ENCODE data around the gene EPAS1.

EPAS1 gene

DNA sequence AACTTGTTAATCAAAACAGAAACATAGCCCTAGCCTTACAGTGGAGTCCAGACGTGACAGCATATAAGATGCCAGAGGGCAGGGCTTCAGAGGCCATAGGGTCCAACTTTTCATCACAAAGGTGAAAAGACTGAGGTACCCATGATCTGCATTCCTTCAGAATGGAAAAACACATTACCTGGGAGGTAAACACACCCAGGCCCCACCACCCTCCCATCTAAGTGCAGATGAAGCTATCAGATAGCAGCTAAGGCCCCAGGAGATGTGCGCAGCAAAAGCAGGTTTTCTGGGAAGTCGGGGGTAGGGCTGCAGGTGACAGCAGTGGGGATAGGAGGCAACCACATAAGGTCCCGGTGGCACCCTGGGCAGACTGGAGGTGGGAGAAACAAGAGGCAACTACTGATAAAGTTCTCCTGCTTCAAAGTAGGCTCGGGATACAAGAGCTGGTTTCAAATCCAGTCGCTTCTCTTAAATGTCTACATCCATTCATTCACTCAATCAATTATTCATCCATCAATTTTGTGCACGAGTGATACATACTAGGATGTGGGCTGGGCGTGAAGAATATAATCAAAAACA, 107.1 kb downstream of the EPAS1 start:
- no peak for DNase-seq
- in situ Hi-C loops (cut with HindIII; ENCODE audit: low pct_ligation_motif_present, low pct_unique_long_range_greater_than_20kb, low sequenced_read_pairs), result no loop called here

DNA sequence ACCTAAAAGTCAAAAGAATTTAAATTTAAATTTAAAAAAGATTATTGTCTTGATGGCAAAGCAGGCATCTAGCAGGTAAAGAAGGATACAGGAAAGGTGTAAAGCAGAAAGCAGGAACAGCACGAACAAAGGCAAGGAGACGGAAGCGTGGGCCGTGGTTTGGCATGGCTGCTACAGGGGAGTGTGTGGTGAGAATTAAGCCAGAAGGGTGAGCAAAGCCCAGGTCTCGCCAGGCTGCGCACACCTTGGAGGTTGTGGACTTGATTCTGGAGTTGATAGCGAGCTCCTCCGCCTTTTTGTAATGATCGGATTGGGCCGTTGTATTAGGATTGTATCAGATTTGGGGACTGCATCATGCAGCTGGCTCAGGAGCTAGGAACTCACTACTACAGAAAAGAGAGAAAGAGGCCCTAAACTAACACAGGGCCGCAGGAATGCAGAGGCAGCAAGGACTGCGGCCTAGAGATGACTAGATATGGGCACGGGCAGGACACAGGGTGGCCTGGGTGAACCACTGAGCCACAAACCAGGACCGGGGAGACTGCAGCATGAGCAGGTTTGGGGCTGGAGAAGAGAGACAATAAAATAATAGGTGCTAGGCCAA, 110.7 kb downstream of the EPAS1 start:
- DNase-seq, result no peak
- in situ Hi-C loops (cut with HindIII; ENCODE audit: low pct_ligation_motif_present, low pct_unique_long_range_greater_than_20kb, low sequenced_read_pairs), result no loop called here

DNA sequence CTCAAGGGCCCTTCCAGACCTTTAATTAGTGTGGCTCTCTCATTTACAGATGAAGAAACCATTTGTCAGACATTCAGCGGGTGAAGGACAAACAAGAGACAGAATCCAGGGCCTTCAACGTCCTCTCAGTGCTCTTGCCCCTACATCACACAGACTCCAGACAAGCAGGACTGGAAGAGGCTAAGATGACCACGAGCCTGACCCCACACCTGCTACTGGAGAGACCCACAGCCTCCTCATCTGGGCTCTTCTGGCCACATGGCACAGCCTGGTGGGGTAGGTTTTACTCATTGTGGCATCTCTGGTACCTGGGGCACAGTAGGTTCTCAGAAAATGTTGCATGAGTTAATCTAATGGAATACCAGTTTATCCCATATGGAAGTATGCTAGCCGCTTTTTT, 112.5 kb downstream of the EPAS1 start:
- in situ Hi-C loops (cut with HindIII; ENCODE audit: low pct_ligation_motif_present, low pct_unique_long_range_greater_than_20kb, low sequenced_read_pairs), result no loop called here
- no peak for DNase-seq

DNA sequence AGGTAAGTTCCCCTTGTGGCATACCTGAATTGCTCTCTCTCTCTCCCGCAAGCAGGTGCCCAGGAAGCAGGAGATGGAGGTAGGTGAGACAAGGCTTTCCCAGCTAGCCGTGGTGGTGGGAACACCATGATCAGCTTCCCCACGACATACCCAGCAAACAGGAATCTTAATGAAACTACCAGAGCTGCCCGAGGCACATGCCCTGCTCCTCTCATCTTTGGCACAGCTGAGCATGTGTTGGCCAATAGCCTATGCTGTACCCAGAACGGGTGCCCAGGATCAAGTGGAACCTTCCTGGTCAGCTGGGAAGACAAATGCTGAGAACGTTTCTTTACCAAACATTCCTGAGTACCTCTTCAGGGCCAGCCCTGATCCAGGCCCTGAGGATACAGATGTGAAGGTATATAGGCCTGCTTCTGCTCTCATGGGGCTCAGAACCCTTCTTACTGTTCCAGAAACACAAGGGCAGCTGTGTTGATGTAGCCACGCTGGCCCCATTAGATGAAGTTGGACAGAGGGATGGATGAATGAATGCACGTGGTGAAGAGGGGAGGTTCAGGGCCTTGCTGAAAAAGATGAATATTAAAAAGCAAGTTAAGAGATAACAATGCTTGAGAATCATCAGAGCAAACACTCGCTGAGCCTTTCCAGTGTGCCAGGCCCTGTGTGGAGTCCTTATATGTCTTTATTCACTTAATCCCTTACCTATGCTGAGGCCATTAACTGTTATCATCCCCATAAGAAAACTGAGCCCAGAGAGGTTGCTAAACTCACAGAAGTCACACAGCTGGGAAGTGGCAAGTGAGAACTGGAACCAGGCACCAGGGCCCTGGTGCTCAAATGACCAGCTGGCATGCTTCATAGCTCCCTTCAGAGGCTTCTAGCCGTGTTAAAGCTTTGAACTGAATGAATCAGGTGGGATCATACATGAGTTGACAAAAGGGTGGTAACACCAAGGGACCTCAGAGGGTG, 113.4 kb downstream of the EPAS1 start:
- in situ Hi-C loops (cut with HindIII; ENCODE audit: low pct_ligation_motif_present, low pct_unique_long_range_greater_than_20kb, low sequenced_read_pairs), result no loop called here
- no peak for DNase-seq

- no peak for DNase-seq
Observed at GRCh38 chr2:46411245-46411641, 114.0 kb downstream of the EPAS1 start.

GRCh38 chr2:46411985-46412384, 114.8 kb downstream of the EPAS1 start:
- in situ Hi-C loops (cut with HindIII; ENCODE audit: low pct_ligation_motif_present, low pct_unique_long_range_greater_than_20kb, low sequenced_read_pairs), result no loop called here
- no peak for DNase-seq

More at GRCh38 chr2:46411245-46411641, 114.0 kb downstream of the EPAS1 start:
- in situ Hi-C loops (cut with HindIII; ENCODE audit: low pct_ligation_motif_present, low pct_unique_long_range_greater_than_20kb, low sequenced_read_pairs), result no loop called here

GRCh38 chr2:46413111-46413510, 115.9 kb downstream of the EPAS1 start:
- in situ Hi-C loops (cut with HindIII; ENCODE audit: low pct_ligation_motif_present, low pct_unique_long_range_greater_than_20kb, low sequenced_read_pairs), result no loop called here
- no peak for DNase-seq

DNA sequence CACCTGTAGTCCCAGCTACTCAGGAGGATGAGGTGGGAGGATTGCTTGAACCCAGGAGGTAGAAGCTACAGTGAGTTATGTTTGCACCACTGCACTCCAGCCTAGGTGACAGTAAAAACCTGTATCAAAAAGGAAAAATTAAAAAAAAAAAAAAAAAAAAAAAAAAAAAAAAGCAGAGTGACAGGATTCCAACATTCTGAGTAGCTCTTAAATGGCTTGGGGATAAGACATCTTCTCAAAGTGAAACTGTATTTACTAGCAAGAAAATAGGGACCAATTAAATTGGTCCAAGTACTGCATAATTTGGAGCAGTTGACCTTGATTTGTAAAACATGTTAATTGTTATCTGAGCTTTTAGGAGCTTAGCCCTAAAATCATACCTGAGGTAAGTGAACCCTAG, 116.4 kb downstream of the EPAS1 start:
- in situ Hi-C loops (cut with HindIII; ENCODE audit: low pct_ligation_motif_present, low pct_unique_long_range_greater_than_20kb, low sequenced_read_pairs), result no loop called here

GRCh38 chr2:46414701-46415100, 117.5 kb downstream of the EPAS1 start:
- no peak for DNase-seq
- in situ Hi-C loops (cut with HindIII; ENCODE audit: low pct_ligation_motif_present, low pct_unique_long_range_greater_than_20kb, low sequenced_read_pairs), result no loop called here

More for the DNA sequence above, 116.4 kb downstream of the EPAS1 start:
- DNase-seq, result no peak

DNA sequence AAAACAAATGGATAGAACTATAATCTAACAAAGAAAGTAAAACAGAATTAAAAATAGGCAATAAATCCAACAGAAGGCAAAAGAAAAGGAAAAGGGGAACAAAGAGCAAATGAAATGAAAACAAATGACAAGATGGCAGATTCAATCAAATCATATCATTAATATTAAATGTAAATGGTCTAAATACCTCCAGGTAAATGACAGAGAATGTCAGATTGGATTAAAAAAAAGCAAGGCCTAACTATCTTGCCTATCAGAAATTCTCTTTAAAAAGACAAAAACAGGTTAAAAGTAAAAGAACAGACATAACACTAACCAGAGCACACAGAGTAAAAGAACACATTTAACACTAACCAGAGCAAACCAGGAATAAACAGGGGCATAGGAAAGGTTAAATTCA, 119.1 kb downstream of the EPAS1 start:
- in situ Hi-C loops (cut with HindIII; ENCODE audit: low pct_ligation_motif_present, low pct_unique_long_range_greater_than_20kb, low sequenced_read_pairs), result no loop called here
- no peak for DNase-seq

DNA sequence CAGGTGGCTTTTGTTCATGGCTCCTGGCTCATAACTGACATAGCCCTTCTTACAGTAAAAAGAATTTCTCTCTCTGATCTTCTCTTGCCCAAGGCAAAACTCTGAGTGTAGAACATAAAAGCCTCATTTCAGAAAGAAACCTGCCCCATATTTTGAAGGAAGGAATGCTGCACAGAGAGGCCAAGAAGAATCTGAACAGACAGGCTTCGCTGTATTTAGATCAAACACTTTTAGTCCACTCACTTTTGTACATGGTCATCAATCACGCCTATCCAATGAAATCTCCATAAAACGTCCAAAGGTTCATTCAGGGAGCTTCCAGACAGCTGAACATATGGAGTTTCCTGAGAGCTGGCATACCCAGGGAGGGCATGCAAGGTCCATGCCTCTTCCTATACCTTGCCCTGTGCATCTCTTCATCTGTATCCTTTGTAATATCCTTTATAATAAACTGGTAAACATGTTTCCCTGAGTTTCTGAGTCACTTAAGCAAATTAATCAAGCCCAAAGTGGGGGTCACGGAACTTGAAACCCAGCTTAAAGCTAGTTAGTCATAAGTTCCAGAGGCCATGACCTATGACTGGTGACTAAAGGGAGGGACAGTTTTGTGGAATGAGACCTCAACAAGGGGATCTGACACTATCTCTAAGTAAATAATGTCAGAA, 119.7 kb downstream of the EPAS1 start:
- no peak for DNase-seq
- in situ Hi-C loops (cut with HindIII; ENCODE audit: low pct_ligation_motif_present, low pct_unique_long_range_greater_than_20kb, low sequenced_read_pairs), result no loop called here

GRCh38 chr2:46420945-46421344, 123.7 kb downstream of the EPAS1 start:
- in situ Hi-C loops (cut with HindIII; ENCODE audit: low pct_ligation_motif_present, low pct_unique_long_range_greater_than_20kb, low sequenced_read_pairs), result no loop called here
- no peak for DNase-seq

- no peak for DNase-seq
- in situ Hi-C loops (cut with HindIII; ENCODE audit: low pct_ligation_motif_present, low pct_unique_long_range_greater_than_20kb, low sequenced_read_pairs), result no loop called here
Observed at GRCh38 chr2:46421361-46421760, 124.2 kb downstream of the EPAS1 start.

DNA sequence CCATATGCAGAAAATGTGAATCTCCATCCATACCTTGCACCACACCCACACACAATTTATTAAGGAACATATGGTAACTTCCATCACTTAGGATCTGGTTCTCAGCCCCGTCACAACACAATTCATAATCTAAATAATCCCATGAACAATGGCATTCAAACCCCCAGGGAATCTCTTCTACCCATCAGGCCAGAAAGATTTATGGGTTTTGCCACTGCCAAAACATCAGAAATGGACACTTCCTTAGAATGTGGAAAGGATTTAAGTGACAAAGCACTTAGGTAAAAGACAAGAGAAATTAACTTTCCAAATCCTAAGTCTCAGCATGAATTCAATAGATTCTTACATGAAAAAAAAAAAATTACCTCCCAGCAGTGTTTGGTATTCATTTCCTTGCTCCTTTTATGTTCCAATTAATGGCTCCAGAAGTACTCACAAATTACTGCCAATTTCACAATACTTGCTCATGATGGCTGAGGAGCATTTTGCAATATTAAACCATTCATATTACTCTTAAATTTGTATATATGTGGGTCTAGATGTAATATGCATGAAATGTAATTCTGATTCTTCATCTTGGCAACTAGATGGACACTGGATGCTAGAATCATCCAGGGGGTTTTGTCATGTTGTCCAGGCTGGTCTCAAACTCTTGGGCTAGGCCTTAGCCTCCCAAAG, 125.6 kb downstream of the EPAS1 start:
- in situ Hi-C loops (cut with HindIII; ENCODE audit: low pct_ligation_motif_present, low pct_unique_long_range_greater_than_20kb, low sequenced_read_pairs), result no loop called here
- DNase-seq, result no peak

DNA sequence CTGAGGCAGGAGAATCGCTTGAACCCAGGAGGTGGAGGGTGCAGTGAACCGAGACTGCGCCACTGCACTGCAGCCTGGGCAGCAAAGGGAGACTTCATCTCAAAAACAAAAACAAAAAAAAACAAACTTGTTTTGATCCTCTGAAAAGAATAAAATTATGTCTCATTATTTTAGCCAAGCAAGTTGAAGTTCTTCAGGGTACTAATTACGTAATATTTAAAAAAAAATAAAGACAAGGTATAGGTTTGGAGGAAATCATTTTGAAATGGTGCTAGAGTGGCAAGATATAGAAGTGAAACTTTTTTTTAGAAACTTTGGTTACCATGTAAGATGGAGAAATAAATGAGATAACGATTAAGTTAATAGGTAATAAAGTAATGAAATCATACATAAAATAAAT, 127.7 kb downstream of the EPAS1 start:
- in situ Hi-C loops (cut with HindIII; ENCODE audit: low pct_ligation_motif_present, low pct_unique_long_range_greater_than_20kb, low sequenced_read_pairs), result no loop called here
- DNase-seq, result no peak

GRCh38 chr2:46428911-46429436, 131.8 kb downstream of the EPAS1 start:
- DNase-seq, result no peak
- in situ Hi-C loops (cut with HindIII; ENCODE audit: low pct_ligation_motif_present, low pct_unique_long_range_greater_than_20kb, low sequenced_read_pairs), result no loop called here

DNA sequence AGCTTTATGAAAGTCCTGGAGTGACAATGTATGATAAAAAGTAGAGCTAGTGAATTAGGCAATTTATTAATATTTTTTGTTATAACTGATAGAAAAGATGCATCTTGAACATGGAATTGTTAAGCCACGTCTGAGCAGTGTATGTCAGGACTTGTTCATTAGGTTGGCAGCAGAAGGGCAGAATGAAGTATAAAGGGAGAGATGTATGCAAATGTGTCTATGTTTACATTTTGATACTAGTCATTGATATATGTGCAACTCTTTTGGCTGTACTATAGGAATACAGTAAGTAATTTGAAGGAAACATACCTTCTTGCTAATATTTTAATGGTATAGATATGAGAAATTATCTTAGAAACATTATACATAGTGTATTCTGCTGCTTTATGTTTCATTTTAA, 133.2 kb downstream of the EPAS1 start:
- in situ Hi-C loops (cut with HindIII; ENCODE audit: low pct_ligation_motif_present, low pct_unique_long_range_greater_than_20kb, low sequenced_read_pairs), result no loop called here
- no peak for DNase-seq

DNA sequence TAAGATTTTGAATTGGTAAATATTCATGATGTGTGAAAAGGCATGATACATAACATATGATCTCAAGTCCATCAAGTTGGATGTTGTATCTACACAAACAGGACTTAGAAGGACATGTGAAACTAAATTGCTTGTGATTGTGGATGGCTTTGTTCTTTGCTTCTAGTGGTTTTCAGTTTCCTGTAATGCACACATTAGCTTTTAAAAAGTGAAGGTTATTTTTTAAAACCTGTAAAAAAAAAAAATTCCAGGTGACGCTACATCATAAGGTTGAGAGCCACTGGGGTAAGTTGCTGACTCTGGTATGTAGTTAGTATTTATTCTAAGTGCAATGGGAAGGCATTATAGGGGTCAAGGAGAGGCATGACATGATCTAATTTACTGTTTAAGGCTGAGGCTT, 133.8 kb downstream of the EPAS1 start:
- in situ Hi-C loops (cut with HindIII; ENCODE audit: low pct_ligation_motif_present, low pct_unique_long_range_greater_than_20kb, low sequenced_read_pairs), result no loop called here

More for the DNA sequence above, 133.8 kb downstream of the EPAS1 start:
- DNase-seq, result no peak

Data from ACHN (cell line).